HG03469 (cell line): Measurements from ENCODE around the gene CFAP91.
A peak's percentile ranks its signal among the peaks of the same experiment; 100 is the strongest.
"Not testable (repeated sequence)": the region's sequence is repeated elsewhere in the genome, so short reads cannot be mapped to it uniquely, and the experiment has no call there.

Source experiments
- ATAC-seq: cut with Tn5 transposase; IDR thresholded peaks from one replicate; pipeline ENCODE4 v1.9.1; 2021; ENCODE audit warnings: mild to moderate bottlenecking, moderate library complexity, moderate number of reproducible peaks; ENCODE audit not compliant: unreplicated experiment

CFAP91 gene

GRCh38 chr3:119676771-119677640, 25.8 kb upstream of the CFAP91 start, which contains the start of gene COX17:
COX17 (minus strand) TSS chr3:119677406; CDS start chr3:119677310, 96 bp downstream.
- ATAC-seq, result peak; percentile 82

- ATAC-seq, result no peak
These were observed 25.2 kb upstream of the CFAP91 start for GRCh38 chr3:119677641-119677934.

- not testable (repeated sequence) for ATAC-seq
These were observed 24.6 kb upstream of the CFAP91 start for GRCh38 chr3:119678209-119678608.

GRCh38 chr3:119679874-119680273, 22.9 kb upstream of the CFAP91 start:
- no peak for ATAC-seq

- ATAC-seq, result peak; percentile 32
These were observed 21.5 kb upstream of the CFAP91 start for GRCh38 chr3:119681279-119681678.

GRCh38 chr3:119683421-119683820, 19.4 kb upstream of the CFAP91 start:
- ATAC-seq, result no peak

- ATAC-seq, result no peak
These were observed 12.7 kb upstream of the CFAP91 start for GRCh38 chr3:119690043-119690656.

GRCh38 chr3:119695480-119695879, 7.3 kb upstream of the CFAP91 start:
- ATAC-seq, result no peak

GRCh38 chr3:119697394-119697793, 5.4 kb upstream of the CFAP91 start:
- peak; percentile 42 for ATAC-seq

- peak; percentile 34 for ATAC-seq
These were observed 2.4 kb upstream of the CFAP91 start for GRCh38 chr3:119700269-119700919.

GRCh38 chr3:119700920-119701734, 1.7 kb upstream of the CFAP91 start:
- ATAC-seq, result no peak

GRCh38 chr3:119703820-119704531, 1.2 kb downstream of the CFAP91 start:
- ATAC-seq, result no peak

GRCh38 chr3:119715105-119715504, 12.3 kb downstream of the CFAP91 start:
- ATAC-seq, result no peak

- no peak for ATAC-seq
These were observed 14.2 kb downstream of the CFAP91 start for GRCh38 chr3:119716998-119717397.

- ATAC-seq, result no peak
These were observed 14.7 kb downstream of the CFAP91 start for GRCh38 chr3:119717520-119717919.

- ATAC-seq, result no peak
These were observed 20.2 kb downstream of the CFAP91 start for GRCh38 chr3:119723022-119723421.

GRCh38 chr3:119726909-119727308, 24.1 kb downstream of the CFAP91 start:
- ATAC-seq, result no peak

- no peak for ATAC-seq
These were observed 27.2 kb downstream of the CFAP91 start for GRCh38 chr3:119729996-119730395.

- ATAC-seq, result no peak
These were observed 28.9 kb downstream of the CFAP91 start for GRCh38 chr3:119731560-119732343.

GRCh38 chr3:119733812-119734211, 31.0 kb downstream of the CFAP91 start:
- ATAC-seq, result no peak
